Measurements from ENCODE around the gene FOSL1.

GRCh38 chr11:65880844-65881421 lies 19.3 kb downstream of the FOSL1 start:
- no peak for TF ChIP-seq EZH2 (IDR thresholded peaks at IDR 0.05; ENCODE audit: low read depth)
- TF ChIP-seq CTCF (conservative IDR thresholded peaks at IDR 0.05), result no peak
